Measurements from ENCODE around the gene CAPN10.

- TF ChIP-seq, protein P1, sequence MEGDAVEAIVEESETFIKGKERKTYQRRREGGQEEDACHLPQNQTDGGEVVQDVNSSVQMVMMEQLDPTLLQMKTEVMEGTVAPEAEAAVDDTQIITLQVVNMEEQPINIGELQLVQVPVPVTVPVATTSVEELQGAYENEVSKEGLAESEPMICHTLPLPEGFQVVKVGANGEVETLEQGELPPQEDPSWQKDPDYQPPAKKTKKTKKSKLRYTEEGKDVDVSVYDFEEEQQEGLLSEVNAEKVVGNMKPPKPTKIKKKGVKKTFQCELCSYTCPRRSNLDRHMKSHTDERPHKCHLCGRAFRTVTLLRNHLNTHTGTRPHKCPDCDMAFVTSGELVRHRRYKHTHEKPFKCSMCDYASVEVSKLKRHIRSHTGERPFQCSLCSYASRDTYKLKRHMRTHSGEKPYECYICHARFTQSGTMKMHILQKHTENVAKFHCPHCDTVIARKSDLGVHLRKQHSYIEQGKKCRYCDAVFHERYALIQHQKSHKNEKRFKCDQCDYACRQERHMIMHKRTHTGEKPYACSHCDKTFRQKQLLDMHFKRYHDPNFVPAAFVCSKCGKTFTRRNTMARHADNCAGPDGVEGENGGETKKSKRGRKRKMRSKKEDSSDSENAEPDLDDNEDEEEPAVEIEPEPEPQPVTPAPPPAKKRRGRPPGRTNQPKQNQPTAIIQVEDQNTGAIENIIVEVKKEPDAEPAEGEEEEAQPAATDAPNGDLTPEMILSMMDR (conservative IDR thresholded peaks at IDR 0.05), result no peak
- TF ChIP-seq ZFX (IDR thresholded peaks at IDR 0.05), result no peak
These were observed 51.4 kb downstream of the CAPN10 start for GRCh38 chr2:240637901-240638345.

Measured in C4-2B (cell line).